NK-92 (cell line): ENCODE measurements around the gene PRSS50.
"Not testable (repeated sequence)": the region's sequence is repeated elsewhere in the genome, so short reads cannot be mapped to it uniquely, and the experiment has no call there.

Source experiments
- DNase-seq: peaks from one replicate; lab custom pipeline; 2025; ENCODE audit not compliant: unreplicated experiment; lab: John Stamatoyannopoulos, UW

The PRSS50 gene

GRCh38 chr3:46717447-46718231, at the start of gene PRSS50:
Gene PRSS50, minus strand, starts transcription at chr3:46717869. Its CDS starts 45 bp downstream, at chr3:46717824.
- no peak for DNase-seq

- no peak for DNase-seq
Measured at GRCh38 chr3:46764206-46764605, 46.5 kb upstream of the PRSS50 start.

- no peak for DNase-seq
Measured at GRCh38 chr3:46763178-46763577, 45.5 kb upstream of the PRSS50 start.

- no peak for DNase-seq
Measured at GRCh38 chr3:46759239-46760167, 41.8 kb upstream of the PRSS50 start.

GRCh38 chr3:46756642-46757041, 39.0 kb upstream of the PRSS50 start:
- no peak for DNase-seq

- DNase-seq: no peak
Measured at GRCh38 chr3:46755646-46756045, 38.0 kb upstream of the PRSS50 start.

- DNase-seq: not testable (repeated sequence)
Measured at GRCh38 chr3:46753127-46753526, 35.5 kb upstream of the PRSS50 start.

GRCh38 chr3:46750555-46751038, 32.9 kb upstream of the PRSS50 start:
- DNase-seq: no peak

- DNase-seq: no peak
Measured at GRCh38 chr3:46749129-46749528, 31.5 kb upstream of the PRSS50 start.

GRCh38 chr3:46748170-46748569, 30.5 kb upstream of the PRSS50 start:
- no peak for DNase-seq

GRCh38 chr3:46746711-46747110, 29.0 kb upstream of the PRSS50 start:
- no peak for DNase-seq

- DNase-seq: no peak
Measured at GRCh38 chr3:46742992-46743585, 25.4 kb upstream of the PRSS50 start.

- not testable (repeated sequence) for DNase-seq
Measured at GRCh38 chr3:46739565-46739964, 21.9 kb upstream of the PRSS50 start.

- no peak for DNase-seq
Measured at GRCh38 chr3:46737329-46737731, 19.7 kb upstream of the PRSS50 start.

- DNase-seq: no peak
Measured at GRCh38 chr3:46736006-46736872, 18.6 kb upstream of the PRSS50 start.

GRCh38 chr3:46734773-46735172, 17.1 kb upstream of the PRSS50 start:
- DNase-seq: no peak

GRCh38 chr3:46733026-46733800, 15.5 kb upstream of the PRSS50 start:
- no peak for DNase-seq

- no peak for DNase-seq
Measured at GRCh38 chr3:46731795-46732194, 14.1 kb upstream of the PRSS50 start.

GRCh38 chr3:46730819-46731218, 13.2 kb upstream of the PRSS50 start:
- DNase-seq: no peak

- no peak for DNase-seq
Measured at GRCh38 chr3:46729038-46729437, 11.4 kb upstream of the PRSS50 start.
